ENCODE results near the gene DUSP5. TPM values are rescaled to one million over a fixed set of nuclear protein-coding genes. Genes with fewer than 3 reads are reported as not detected.

Gene DUSP5
- total and polyA plus RNA-seq, 4 donors = 3.8 to 30.3 (median 7.2) TPM

DNA sequence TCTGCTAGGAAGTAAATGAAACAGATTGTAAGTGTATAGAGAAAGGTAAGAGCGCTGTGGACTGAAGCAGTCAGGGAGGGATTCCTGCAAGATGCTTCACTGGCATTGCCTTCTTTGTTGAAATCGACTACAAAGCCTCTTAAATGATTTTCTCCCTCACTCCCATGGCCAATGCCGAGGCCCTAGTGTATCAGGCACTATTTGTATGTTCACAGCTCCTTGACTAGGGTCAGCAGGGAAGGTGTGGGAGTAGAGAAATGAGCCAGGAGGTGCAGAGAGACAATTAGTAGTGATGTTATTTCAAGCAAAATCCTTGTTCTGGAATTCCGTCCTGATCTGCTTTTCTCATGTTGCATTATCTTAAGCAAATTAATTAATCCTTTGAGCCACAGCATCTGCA, 22.9 kb upstream of the DUSP5 start:
- ATAC-seq (ENCODE audit: low FRiP score) (no peak), DNase-seq (no peak)
- WGBS, 2 donors = 76 to 78% methylated on average over 4 of the region's 4 CpGs
- Histone ChIP-seq H3K4me1 (ENCODE audit: control insufficient read depth in 1 of 2, insufficient read depth in 2 of 2, low read length in 2 of 2) (no peaks in the 10 kb centered on the region), H3K9me3 (ENCODE audit: control insufficient read depth, low read length) (no peaks in the 10 kb centered on the region), H3K27me3 (ENCODE audit: control insufficient read depth in 1 of 2, insufficient read depth in 2 of 2, low read length in 1 of 2) (no peaks in the 10 kb centered on the region), H3K36me3 (ENCODE audit: control insufficient read depth in 1 of 2, insufficient read depth in 2 of 2, low read length in 1 of 2) (no peaks in the 10 kb centered on the region), H3K27ac (ENCODE audit: low read depth in 1 of 2, low read length in 2 of 2) (no peak overlapping the region), H3K4me3 (ENCODE audit: low read length in 2 of 2) (no peak overlapping the region)
- intact Hi-C loops (cut with DNase I) = no loop called here

DNA sequence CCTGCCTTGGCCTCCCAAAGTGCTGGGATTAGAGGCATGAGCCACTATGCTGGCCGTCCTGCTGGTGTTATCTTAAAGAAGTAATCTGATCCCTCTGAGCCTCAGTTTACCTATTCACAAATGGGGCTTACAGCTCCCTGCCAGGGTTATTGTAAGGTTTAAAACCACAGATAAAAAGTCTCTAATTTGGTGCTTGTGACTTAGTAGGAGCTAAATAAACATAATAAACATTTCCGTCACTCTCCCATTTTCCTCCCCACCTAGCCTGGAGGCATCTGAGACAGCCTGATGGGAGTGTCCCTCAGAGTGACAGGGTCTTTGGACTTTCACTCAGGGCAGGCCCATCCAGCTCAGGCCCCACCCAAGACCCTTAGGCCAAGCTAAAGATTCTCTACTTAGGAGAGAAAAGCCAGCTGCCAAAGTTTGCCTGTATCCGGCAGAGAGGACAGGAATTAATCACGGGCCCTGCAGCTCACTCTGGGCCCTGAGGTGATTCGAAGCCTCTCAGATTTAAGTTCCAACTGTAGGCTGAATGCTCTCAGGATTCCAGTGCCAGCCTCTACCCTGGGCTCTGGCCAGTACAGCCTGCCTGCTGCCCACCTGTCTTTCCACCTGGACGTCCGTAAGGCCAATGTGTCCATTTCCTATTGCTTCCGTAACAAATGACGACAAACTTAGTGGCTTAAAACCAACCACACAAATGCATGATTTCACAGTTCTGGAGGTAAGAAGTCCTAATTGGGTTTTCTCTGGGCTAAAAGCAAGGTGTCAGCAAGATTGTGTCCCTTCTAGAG, 21.8 kb upstream of the DUSP5 start:
- Histone ChIP-seq H3K27me3 (ENCODE audit: control insufficient read depth in 1 of 2, insufficient read depth in 2 of 2, low read length in 1 of 2) (no peaks in the 10 kb centered on the region), H3K4me3 (ENCODE audit: low read length in 2 of 2) (no peak overlapping the region), H3K4me1 (ENCODE audit: control insufficient read depth in 1 of 2, insufficient read depth in 2 of 2, low read length in 2 of 2) (no peaks in the 10 kb centered on the region), H3K36me3 (ENCODE audit: control insufficient read depth in 1 of 2, insufficient read depth in 2 of 2, low read length in 1 of 2) (no peaks in the 10 kb centered on the region), H3K9me3 (ENCODE audit: control insufficient read depth, low read length) (no peaks in the 10 kb centered on the region), H3K27ac (ENCODE audit: low read depth in 1 of 2, low read length in 2 of 2) (no peak overlapping the region)
- DNase-seq = peak in 1 of 2 donors; percentile 11
- intact Hi-C loops (cut with DNase I) = no loop called here
- WGBS, 2 donors = 88 to 89% methylated on average over 9 of the region's 9 CpGs
- no peak for ATAC-seq (ENCODE audit: low FRiP score)

DNA sequence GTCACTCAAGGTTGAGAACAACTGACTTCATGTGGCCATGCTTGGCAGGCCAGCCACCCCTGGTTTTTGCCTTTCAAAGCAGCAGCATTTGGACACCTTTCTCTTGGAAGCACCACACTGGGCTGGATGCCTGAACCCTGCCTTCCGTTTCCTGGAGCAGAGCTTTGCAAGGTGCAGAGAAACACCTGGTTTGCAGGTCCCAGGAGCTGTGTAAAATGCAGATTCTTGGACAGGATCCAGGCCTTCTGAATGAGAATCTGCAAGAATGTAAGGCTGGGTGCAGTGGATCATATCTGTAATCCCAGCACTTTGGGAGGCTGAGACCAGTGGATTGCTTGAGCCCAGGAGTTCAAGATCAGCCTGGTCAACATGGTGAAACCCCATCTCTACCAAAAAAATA, 18.0 kb upstream of the DUSP5 start:
- Histone ChIP-seq H3K4me1 (ENCODE audit: control insufficient read depth in 1 of 2, insufficient read depth in 2 of 2, low read length in 2 of 2) (no peaks in the 10 kb centered on the region), H3K4me3 (ENCODE audit: low read length in 2 of 2) (no peak overlapping the region), H3K9me3 (ENCODE audit: control insufficient read depth, low read length) (no peaks in the 10 kb centered on the region), H3K27me3 (ENCODE audit: control insufficient read depth in 1 of 2, insufficient read depth in 2 of 2, low read length in 1 of 2) (no peaks in the 10 kb centered on the region), H3K36me3 (ENCODE audit: control insufficient read depth in 1 of 2, insufficient read depth in 2 of 2, low read length in 1 of 2) (no peaks in the 10 kb centered on the region), H3K27ac (ENCODE audit: low read depth in 1 of 2, low read length in 2 of 2) (no peak overlapping the region)
- intact Hi-C loops (cut with DNase I) = no loop called here
- no peak for DNase-seq
- WGBS, 2 donors = 67 to 80% methylated on average over 1 of the region's 1 CpG
- no peak for ATAC-seq (ENCODE audit: low FRiP score)

DNA sequence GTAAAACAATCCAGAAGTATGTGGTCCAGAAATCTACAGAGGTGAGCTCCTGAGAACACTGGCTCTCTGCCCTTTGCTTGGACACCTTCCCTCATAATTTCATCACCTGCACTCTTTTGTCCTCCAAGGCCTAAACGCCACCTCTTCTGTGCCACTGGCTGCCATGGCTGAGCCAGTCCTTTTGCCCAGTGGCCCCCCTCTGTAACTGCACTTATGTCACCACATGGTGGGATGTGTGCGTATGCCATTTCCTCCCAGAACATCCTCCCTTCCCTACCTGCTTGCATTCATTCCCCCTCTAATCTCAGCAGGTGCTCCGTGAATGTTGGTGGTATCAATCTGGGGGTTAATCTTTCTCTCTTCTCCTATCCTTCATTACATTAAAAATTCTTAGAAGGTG, 17.3 kb upstream of the DUSP5 start:
- WGBS, 2 donors = 92 to 98% methylated on average over 3 of the region's 3 CpGs
- Histone ChIP-seq H3K27me3 (ENCODE audit: control insufficient read depth in 1 of 2, insufficient read depth in 2 of 2, low read length in 1 of 2) (no peaks in the 10 kb centered on the region), H3K36me3 (ENCODE audit: control insufficient read depth in 1 of 2, insufficient read depth in 2 of 2, low read length in 1 of 2) (no peaks in the 10 kb centered on the region), H3K4me3 (ENCODE audit: low read length in 2 of 2) (no peak overlapping the region), H3K9me3 (ENCODE audit: control insufficient read depth, low read length) (no peaks in the 10 kb centered on the region), H3K27ac (ENCODE audit: low read depth in 1 of 2, low read length in 2 of 2) (no peak overlapping the region), H3K4me1 (ENCODE audit: control insufficient read depth in 1 of 2, insufficient read depth in 2 of 2, low read length in 2 of 2) (no peaks in the 10 kb centered on the region)
- ATAC-seq (ENCODE audit: low FRiP score) = no peak
- DNase-seq = no peak
- intact Hi-C loops (cut with DNase I) = no loop called here

DNA sequence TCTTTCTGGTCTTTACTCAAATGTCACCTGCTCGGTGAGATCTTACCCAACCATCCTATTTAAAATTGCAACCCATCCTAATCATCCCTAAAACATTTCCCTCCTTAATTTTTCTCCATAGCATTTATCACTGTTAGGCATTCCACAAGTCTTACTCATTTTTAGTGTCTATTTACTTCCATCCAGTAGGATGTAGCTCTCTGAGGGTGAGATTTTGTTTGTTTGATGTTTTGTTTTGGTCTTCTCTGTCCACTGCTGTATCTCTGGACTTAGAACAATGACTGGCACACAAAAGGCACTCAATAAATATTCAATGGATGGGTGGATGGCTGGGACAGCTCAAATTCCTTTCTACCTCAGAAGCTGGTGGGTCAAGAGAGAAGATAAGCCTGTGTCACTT, 15.8 kb upstream of the DUSP5 start:
- Histone ChIP-seq H3K9me3 (ENCODE audit: control insufficient read depth, low read length) (no peaks in the 10 kb centered on the region), H3K27ac (ENCODE audit: low read depth in 1 of 2, low read length in 2 of 2) (no peak overlapping the region), H3K27me3 (ENCODE audit: control insufficient read depth in 1 of 2, insufficient read depth in 2 of 2, low read length in 1 of 2) (no peaks in the 10 kb centered on the region), H3K4me3 (ENCODE audit: low read length in 2 of 2) (no peak overlapping the region), H3K36me3 (ENCODE audit: control insufficient read depth in 1 of 2, insufficient read depth in 2 of 2, low read length in 1 of 2) (no peaks in the 10 kb centered on the region), H3K4me1 (ENCODE audit: control insufficient read depth in 1 of 2, insufficient read depth in 2 of 2, low read length in 2 of 2) (no peaks in the 10 kb centered on the region)
- 75 to 95% methylated on average over 1 of the region's 1 CpG for WGBS, 2 donors
- ATAC-seq (ENCODE audit: low FRiP score) (no peak), DNase-seq (no peak)
- intact Hi-C loops (cut with DNase I) = no loop called here

DNA sequence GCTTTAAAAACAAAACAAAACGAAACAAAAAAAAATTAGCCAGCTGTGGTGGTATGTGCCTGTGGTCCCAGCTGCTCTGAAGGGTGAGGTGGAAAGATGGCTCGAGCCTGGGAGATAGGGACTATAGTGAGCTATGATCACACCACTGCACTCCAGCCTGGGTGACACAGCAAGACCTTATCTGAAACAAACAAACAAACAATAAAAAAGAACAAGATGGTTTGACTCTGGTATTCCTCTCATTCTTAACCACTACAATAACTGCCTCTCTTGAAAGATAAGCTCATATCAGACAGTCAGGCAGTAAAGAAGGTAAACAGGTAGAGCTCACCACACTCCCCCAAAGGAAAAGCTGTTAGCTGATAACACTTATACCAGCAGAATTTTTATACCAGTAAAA, 14.1 kb upstream of the DUSP5 start:
- DNase-seq (no peak), ATAC-seq (ENCODE audit: low FRiP score) (no peak)
- intact Hi-C loops (cut with DNase I) = no loop called here
- WGBS, 2 donors = 83 to 88% methylated on average over 2 of the region's 2 CpGs
- H3K36me3 ChIP-seq (ENCODE audit: control insufficient read depth in 1 of 2, insufficient read depth in 2 of 2, low read length in 1 of 2) = no peaks in the 10 kb centered on the region
- no peaks in the 10 kb centered on the region for H3K9me3 ChIP-seq (ENCODE audit: control insufficient read depth, low read length)
- H3K27me3 ChIP-seq (ENCODE audit: control insufficient read depth in 1 of 2, insufficient read depth in 2 of 2, low read length in 1 of 2) = no peaks in the 10 kb centered on the region
- no peak overlapping the region for H3K4me3 ChIP-seq (ENCODE audit: low read length in 2 of 2)
- no peak overlapping the region for H3K27ac ChIP-seq (ENCODE audit: low read depth in 1 of 2, low read length in 2 of 2)
- H3K4me1 ChIP-seq (ENCODE audit: control insufficient read depth in 1 of 2, insufficient read depth in 2 of 2, low read length in 2 of 2) = no peaks in the 10 kb centered on the region

DNA sequence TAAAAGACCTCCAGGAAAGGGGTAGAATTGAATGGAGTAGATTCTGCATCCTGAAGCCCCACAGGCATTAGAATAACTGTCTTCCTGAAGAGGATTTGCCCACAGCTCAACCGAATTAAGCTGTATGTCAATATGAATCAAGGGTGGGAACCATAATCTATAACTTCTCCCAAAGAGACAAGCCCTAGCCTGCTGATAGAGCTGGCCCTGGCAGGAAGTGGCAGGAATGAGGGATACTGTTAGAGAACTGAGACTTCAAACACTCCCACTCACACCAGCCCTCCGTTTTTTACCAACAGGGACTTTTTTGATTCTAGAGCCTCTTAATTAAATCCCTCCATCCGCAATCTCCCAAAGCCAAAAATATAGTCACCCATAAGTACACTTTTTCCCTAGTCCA, 12.2 kb upstream of the DUSP5 start:
- Histone ChIP-seq H3K27me3 (ENCODE audit: control insufficient read depth in 1 of 2, insufficient read depth in 2 of 2, low read length in 1 of 2) (no peaks in the 10 kb centered on the region), H3K36me3 (ENCODE audit: control insufficient read depth in 1 of 2, insufficient read depth in 2 of 2, low read length in 1 of 2) (no peaks in the 10 kb centered on the region), H3K4me3 (ENCODE audit: low read length in 2 of 2) (no peak overlapping the region), H3K4me1 (ENCODE audit: control insufficient read depth in 1 of 2, insufficient read depth in 2 of 2, low read length in 2 of 2) (no peaks in the 10 kb centered on the region), H3K27ac (ENCODE audit: low read depth in 1 of 2, low read length in 2 of 2) (no peak overlapping the region), H3K9me3 (ENCODE audit: control insufficient read depth, low read length) (no peaks in the 10 kb centered on the region)
- WGBS, 2 donors = 53 to 57% methylated on average over 3 of the region's 3 CpGs
- intact Hi-C loops (cut with DNase I) = no loop called here
- no peak for ATAC-seq (ENCODE audit: low FRiP score)
- no peak for DNase-seq

DNA sequence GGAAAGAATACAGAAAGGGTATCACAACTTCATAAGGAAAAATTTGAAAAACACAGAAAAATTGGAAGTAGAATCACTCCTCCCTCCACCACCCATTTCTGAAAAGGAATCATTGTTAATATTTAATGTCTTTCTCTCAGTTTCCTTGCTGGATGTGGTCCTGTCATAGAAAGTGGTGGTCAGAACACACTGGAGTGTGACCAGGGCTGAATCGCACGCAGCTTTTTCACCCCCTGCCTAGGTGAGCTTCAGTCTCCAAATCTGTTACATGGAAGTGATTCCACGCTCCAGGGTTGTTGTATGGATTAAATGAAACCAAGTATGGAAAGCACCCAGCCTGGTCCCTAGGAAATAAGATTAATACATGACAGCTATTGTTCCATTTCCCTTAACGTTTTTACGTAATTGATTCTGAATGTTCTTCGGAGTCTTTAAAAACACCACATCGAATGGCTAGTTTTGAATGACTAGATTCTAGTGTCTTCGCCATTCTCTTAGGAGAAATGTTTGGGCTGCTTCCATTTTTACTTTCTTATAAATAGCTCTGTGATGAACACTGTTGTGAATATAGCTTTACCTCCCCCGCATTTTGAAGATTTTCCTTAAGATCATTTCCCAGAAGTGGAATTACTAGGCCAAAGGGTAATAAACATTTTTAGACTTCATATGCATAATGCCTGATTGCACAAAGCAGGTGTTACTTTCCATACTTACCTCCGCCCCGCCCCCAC, 10.9 kb upstream of the DUSP5 start:
- Histone ChIP-seq H3K27ac (ENCODE audit: low read depth in 1 of 2, low read length in 2 of 2) (no peak overlapping the region), H3K36me3 (ENCODE audit: control insufficient read depth in 1 of 2, insufficient read depth in 2 of 2, low read length in 1 of 2) (no peaks in the 10 kb centered on the region), H3K9me3 (ENCODE audit: control insufficient read depth, low read length) (no peaks in the 10 kb centered on the region), H3K27me3 (ENCODE audit: control insufficient read depth in 1 of 2, insufficient read depth in 2 of 2, low read length in 1 of 2) (no peaks in the 10 kb centered on the region), H3K4me1 (ENCODE audit: control insufficient read depth in 1 of 2, insufficient read depth in 2 of 2, low read length in 2 of 2) (no peaks in the 10 kb centered on the region), H3K4me3 (ENCODE audit: low read length in 2 of 2) (no peak overlapping the region)
- DNase-seq (no peak), ATAC-seq (ENCODE audit: low FRiP score) (no peak)
- WGBS, 2 donors = 75 to 76% methylated on average over 11 of the region's 11 CpGs
- intact Hi-C loops (cut with DNase I) = no loop called here

Data from aorta (tissue), 5 donors.